HEK293T (cell line): ENCODE results near the gene RB1.

Experiments
- CTCF ChIA-PET: fragments of 350-600 bp; formaldehyde crosslinking; extraction: SDS; loops from one replicate; lab custom pipeline; 2021; ENCODE audit warnings: antibody characterized with exemption, inconsistent platforms; lab: Yijun Ruan, JAX
- POLR2A ChIA-PET: fragments of 350-600 bp; formaldehyde crosslinking; extraction: SDS; loops from one replicate; lab custom pipeline; 2020; ENCODE audit warnings: antibody characterized with exemption, inconsistent platforms; lab: Yijun Ruan, JAX
- DNase-seq: peaks from one replicate; pipeline ENCODE4 v3.0.0; 2012; ENCODE audit warnings: mixed read lengths; ENCODE audit errors: extremely low spot score
- ARNT ChIP-seq: fragments of 450-650 bp; IDR thresholded peaks from 2 replicates; pipeline ENCODE4 v1.6.1; 2017; ENCODE audit warnings: mild to moderate bottlenecking
- BHLHE40 ChIP-seq: fragments of 450-650 bp; IDR thresholded peaks from 2 replicates; pipeline ENCODE4 v1.6.1; 2016; ENCODE audit warnings: mild to moderate bottlenecking, moderate library complexity, borderline replicate concordance
- CTBP1 ChIP-seq: fragments of 450-650 bp; IDR thresholded peaks from 2 replicates; pipeline ENCODE4 v1.6.1; 2016; ENCODE audit warnings: borderline replicate concordance
- ELF4 ChIP-seq: fragments of 450-650 bp; IDR thresholded peaks from 2 replicates; pipeline ENCODE4 v1.6.1; 2017; ENCODE audit warnings: antibody characterized with exemption
- FOXA1 ChIP-seq: fragments of 450-650 bp; IDR thresholded peaks from 2 replicates; pipeline ENCODE4 v1.6.1; 2016; ENCODE audit warnings: mild to moderate bottlenecking
- FOXK2 ChIP-seq: fragments of 450-650 bp; IDR thresholded peaks from 2 replicates; pipeline ENCODE4 v1.6.1; 2016; ENCODE audit warnings: mild to moderate bottlenecking
- FOXM1 ChIP-seq: fragments of 450-650 bp; IDR thresholded peaks from 2 replicates; pipeline ENCODE4 v1.6.1; 2017; ENCODE audit warnings: mild to moderate bottlenecking, borderline replicate concordance
- HDGF ChIP-seq: fragments of 450-650 bp; IDR thresholded peaks from 2 replicates; pipeline ENCODE4 v1.6.1; 2017; ENCODE audit warnings: antibody characterized with exemption, borderline replicate concordance
- L3MBTL2 ChIP-seq: fragments of 450-650 bp; conservative IDR thresholded peaks from 2 replicates; pipeline ENCODE4 v1.6.1; 2016; ENCODE audit warnings: mild to moderate bottlenecking
- LEF1 ChIP-seq: fragments of 450-650 bp; IDR thresholded peaks from 2 replicates; pipeline ENCODE4 v1.6.1; 2017; ENCODE audit warnings: mild to moderate bottlenecking, borderline replicate concordance
- NFRKB ChIP-seq: fragments of 450-650 bp; IDR thresholded peaks from 2 replicates; pipeline ENCODE4 v1.6.1; 2016; ENCODE audit warnings: mild to moderate bottlenecking, moderate library complexity
- SP1 ChIP-seq: fragments of 450-650 bp; IDR thresholded peaks from 2 replicates; pipeline ENCODE4 v1.6.1; 2017
- SUZ12 ChIP-seq: fragments of 450-650 bp; IDR thresholded peaks from 2 replicates; pipeline ENCODE4 v1.6.1; 2016; ENCODE audit warnings: mild to moderate bottlenecking
- TARDBP ChIP-seq: fragments of 450-650 bp; IDR thresholded peaks from 2 replicates; pipeline ENCODE4 v1.6.1; 2016
- ZNF384 ChIP-seq: fragments of 450-650 bp; IDR thresholded peaks from 2 replicates; pipeline ENCODE4 v1.6.1; 2016
- TF ChIP-seq, protein P1 (sequence below): fragments of 450-650 bp; IDR thresholded peaks from 2 replicates; pipeline ENCODE4 v1.6.1; 2016

Gene RB1

DNA sequence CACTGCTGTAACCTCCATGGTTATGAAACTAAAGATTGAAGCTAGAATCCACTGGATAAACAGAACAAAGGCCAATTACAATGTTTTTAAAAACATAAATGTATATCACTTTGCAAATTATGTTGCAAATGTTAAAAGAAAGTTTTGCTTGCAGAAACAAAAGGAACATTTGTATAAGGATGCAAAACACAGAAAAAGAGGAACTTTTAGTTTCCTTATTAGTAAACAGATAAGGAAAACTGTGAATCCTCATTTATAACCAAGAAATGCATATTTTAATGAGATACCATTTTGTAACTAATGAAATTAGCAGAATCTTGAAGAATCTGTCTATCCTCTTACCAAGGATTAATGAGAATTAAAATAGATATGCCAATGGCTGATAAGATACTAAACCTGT is 77.0 kb downstream of the RB1 start:
- ChIA-PET CTCF (no interaction called here), POLR2A (no interaction called here)
- no peak for DNase-seq
- TF ChIP-seq NFRKB (no peak), ELF4 (no peak), BHLHE40 (no peak), LEF1 (no peak), SUZ12 (no peak), ARNT (no peak)

DNA sequence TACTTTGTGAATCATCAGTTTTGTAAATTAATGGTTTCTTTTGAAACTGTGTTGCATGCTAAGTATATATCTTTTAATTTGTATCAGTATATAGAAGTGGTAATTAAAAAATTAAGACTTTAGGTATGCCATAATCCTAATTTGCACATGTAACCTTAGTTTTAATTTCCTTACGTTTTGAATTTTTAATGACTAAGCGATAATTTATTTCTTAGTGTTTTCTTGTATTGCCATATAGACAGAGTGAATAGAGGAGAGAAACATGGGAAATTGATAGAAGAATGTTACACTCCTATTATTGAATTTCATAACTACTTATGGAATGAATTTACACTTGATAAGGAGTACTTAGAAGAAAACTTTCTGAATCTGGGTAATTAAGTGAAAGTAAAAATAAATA is 79.8 kb downstream of the RB1 start:
- CTCF ChIA-PET: no interaction called here
- POLR2A ChIA-PET: no interaction called here

DNA sequence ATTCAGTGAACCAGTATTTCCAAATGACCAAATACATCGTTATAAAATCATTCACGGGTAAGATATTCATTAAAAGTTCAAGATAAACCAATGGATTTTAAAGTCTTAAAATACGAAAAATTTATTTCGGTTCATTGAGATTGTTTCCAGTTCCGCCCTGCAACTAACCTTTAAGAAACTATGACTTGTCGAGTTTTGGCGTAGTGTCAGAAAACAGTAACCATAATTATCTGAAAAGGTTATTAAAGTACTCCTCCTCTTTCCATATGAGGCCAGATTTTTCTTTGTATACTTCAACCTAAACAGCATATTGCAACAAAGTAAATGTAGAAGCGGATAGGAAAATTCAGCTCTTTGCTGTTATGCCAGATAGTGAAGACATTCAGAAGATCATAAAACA is 83.3 kb downstream of the RB1 start:
- no peak for DNase-seq
- POLR2A ChIA-PET: no interaction called here
- CTCF ChIA-PET: no interaction called here

More for the DNA sequence above, 79.8 kb downstream of the RB1 start:
- TF ChIP-seq ARNT: no peak
- no peak for TF ChIP-seq NFRKB
- no peak for TF ChIP-seq TARDBP
- no peak for TF ChIP-seq HDGF
- no peak for TF ChIP-seq ZNF384
- no peak for TF ChIP-seq FOXA1
- no peak for TF ChIP-seq LEF1
- TF ChIP-seq FOXM1: no peak
- TF ChIP-seq BHLHE40: no peak
- TF ChIP-seq SP1: no peak
- TF ChIP-seq, protein P1, sequence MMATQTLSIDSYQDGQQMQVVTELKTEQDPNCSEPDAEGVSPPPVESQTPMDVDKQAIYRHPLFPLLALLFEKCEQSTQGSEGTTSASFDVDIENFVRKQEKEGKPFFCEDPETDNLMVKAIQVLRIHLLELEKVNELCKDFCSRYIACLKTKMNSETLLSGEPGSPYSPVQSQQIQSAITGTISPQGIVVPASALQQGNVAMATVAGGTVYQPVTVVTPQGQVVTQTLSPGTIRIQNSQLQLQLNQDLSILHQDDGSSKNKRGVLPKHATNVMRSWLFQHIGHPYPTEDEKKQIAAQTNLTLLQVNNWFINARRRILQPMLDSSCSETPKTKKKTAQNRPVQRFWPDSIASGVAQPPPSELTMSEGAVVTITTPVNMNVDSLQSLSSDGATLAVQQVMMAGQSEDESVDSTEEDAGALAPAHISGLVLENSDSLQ: no peak
- TF ChIP-seq ELF4: no peak
- TF ChIP-seq CTBP1: no peak
- no peak for DNase-seq

DNA sequence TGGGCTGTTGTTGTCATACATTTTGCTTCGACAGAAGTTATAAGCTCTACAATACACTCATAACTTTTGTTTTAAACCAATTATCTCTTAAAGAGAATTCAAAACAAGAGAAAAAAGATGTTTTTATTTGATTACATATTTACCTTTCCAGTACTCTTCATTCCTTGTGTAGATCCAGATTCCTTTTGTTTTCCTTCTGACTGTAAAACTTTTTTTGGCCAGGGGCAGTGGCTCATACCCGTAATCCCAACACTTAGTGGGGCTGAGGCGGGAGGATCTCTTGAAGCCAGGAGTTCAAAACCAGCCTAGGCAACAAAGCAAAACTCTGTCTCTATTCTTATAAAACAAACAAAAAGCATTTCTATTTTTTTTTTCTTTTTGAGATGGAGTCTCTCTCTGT is 87.7 kb downstream of the RB1 start:
- CTCF ChIA-PET: no interaction called here
- no peak for DNase-seq

More for the DNA sequence above, 83.3 kb downstream of the RB1 start:
- TF ChIP-seq L3MBTL2: no peak
- no peak for TF ChIP-seq LEF1
- TF ChIP-seq SP1: no peak
- TF ChIP-seq FOXK2: no peak
- TF ChIP-seq HDGF: no peak
- TF ChIP-seq TARDBP: no peak
- no peak for TF ChIP-seq CTBP1
- TF ChIP-seq ZNF384: no peak
- no peak for TF ChIP-seq ELF4
- no peak for TF ChIP-seq NFRKB
- TF ChIP-seq FOXM1: no peak
- no peak for TF ChIP-seq FOXA1
- TF ChIP-seq ARNT: no peak
- TF ChIP-seq BHLHE40: no peak
- TF ChIP-seq, protein P1: no peak

DNA sequence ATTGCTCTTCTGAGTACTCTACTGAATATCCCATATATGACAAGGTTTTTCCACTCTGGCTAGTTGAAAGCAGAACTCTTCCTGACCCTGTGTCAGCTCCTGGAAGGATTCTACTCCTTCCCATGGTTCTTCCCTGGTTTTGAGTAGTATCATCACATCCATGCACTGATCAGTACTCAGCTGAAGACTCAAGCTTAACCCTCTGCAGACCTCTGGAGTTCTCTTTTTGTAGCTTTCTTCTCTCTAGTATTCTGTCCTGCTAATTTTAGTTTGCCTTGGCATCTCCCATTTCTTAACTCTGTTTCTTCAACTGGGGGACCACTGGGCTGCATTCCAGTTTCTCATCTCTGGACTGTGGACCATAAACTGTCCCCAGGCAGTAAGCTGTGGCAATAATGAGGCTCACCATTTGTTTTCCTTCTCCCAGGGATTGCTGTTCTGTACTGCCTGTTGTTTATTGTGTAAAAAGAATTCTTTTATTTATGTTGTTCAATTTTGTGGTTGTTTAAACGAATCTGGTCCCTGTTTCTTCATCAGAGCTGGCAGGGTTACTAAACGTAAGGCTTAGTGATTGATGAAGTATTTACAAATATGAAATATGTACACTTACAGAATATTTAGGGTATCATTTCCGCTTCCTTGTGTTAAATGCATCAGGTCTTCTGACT is 89.6 kb downstream of the RB1 start:
- no peak for DNase-seq
- ChIA-PET CTCF (no interaction called here), POLR2A (no interaction called here)
- TF ChIP-seq NFRKB (no peak), ZNF384 (no peak)
- TF ChIP-seq, protein P1: no peak

More for the DNA sequence above, 87.7 kb downstream of the RB1 start:
- TF ChIP-seq ARNT (no peak), FOXK2 (no peak), ELF4 (no peak), TARDBP (no peak), SUZ12 (no peak), FOXM1 (no peak)
- POLR2A ChIA-PET: no interaction called here

DNA sequence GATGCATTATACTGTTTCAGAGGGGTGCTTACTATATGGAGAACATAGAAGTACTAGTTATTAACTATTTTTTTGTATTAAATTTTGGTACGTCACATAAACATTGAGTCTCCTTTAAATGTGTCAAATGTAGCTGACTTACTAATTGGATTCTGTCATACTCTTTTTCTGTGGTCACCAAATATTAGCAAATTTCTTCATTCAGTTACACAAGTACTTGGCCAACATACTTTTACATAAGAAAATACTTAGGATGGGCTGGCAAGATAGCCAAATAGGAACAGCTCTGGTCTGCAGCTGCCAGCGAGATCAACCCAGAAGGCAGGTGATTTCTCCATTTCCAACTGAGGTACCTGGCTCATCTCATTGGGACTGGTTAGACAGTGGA is 90.1 kb downstream of the RB1 start:
- DNase-seq: no peak
- CTCF ChIA-PET: no interaction called here
- TF ChIP-seq ZNF384: no peak
- no peak for TF ChIP-seq ARNT
- no peak for TF ChIP-seq LEF1
- no peak for TF ChIP-seq FOXA1
- TF ChIP-seq HDGF: no peak
- no peak for TF ChIP-seq NFRKB
- TF ChIP-seq CTBP1: no peak
- TF ChIP-seq SUZ12: no peak
- no peak for TF ChIP-seq FOXK2
- no peak for TF ChIP-seq ELF4
- TF ChIP-seq, protein P1: no peak
- TF ChIP-seq SP1: no peak
- no peak for TF ChIP-seq FOXM1
- POLR2A ChIA-PET: no interaction called here
